Body of pancreas (tissue), 4 donors: ENCODE results near the gene GPR4.

Source experiments
- POLR2A ChIP-seq, 3 donors: fragments of 450-650 bp; IDR thresholded peaks; one replicate each; pipeline ENCODE4 v1.6.1; 2016; ENCODE audit warnings: antibody characterized with exemption in 3 of 3, mild to moderate bottlenecking in 2 of 3
- TF ChIP-seq, protein P1 (sequence below), 7 experiments: fragments of 450-650 bp in 4 of 7; fragments of 200-600 bp in 3 of 7; sonication (generic) in 3 of 7; IDR thresholded peaks; one replicate each; pipeline ENCODE4 v1.5.1; 2016 to 2019; ENCODE audit warnings: antibody characterized with exemption in 7 of 7

DNA sequence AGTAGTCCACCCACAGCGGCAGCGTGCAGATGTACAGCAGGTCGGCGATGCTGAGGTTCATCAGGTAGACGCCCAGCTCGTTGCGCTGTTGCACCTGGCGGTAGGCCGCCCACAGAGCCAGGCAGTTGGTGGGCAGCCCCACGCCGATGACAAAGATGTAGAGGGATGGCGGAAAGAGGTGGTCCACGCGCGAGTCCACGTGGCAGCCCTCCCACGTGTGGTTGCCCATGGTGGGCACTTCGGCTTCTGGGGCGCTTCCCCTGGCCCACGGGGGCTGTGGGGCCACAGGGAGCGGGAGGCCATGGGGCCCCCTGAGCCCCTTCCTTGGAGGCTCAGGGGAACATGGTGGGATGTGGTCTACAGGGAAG lies 10.4 kb downstream of the GPR4 start:
- TF ChIP-seq, protein P1, sequence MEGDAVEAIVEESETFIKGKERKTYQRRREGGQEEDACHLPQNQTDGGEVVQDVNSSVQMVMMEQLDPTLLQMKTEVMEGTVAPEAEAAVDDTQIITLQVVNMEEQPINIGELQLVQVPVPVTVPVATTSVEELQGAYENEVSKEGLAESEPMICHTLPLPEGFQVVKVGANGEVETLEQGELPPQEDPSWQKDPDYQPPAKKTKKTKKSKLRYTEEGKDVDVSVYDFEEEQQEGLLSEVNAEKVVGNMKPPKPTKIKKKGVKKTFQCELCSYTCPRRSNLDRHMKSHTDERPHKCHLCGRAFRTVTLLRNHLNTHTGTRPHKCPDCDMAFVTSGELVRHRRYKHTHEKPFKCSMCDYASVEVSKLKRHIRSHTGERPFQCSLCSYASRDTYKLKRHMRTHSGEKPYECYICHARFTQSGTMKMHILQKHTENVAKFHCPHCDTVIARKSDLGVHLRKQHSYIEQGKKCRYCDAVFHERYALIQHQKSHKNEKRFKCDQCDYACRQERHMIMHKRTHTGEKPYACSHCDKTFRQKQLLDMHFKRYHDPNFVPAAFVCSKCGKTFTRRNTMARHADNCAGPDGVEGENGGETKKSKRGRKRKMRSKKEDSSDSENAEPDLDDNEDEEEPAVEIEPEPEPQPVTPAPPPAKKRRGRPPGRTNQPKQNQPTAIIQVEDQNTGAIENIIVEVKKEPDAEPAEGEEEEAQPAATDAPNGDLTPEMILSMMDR (IDR thresholded peaks at IDR 0.05) = no peak
- TF ChIP-seq POLR2A (IDR thresholded peaks at IDR 0.05) = no peak
